ENCODE measurements around the gene RASSF5.
"Not testable (repeated sequence)": the region's sequence is repeated elsewhere in the genome, so short reads cannot be mapped to it uniquely, and the experiment has no call there.

RASSF5 gene

GRCh38 chr1:206570529-206570928 is 63.2 kb downstream of the RASSF5 start:
- no peak for DNase-seq

GRCh38 chr1:206572835-206573234 is 65.5 kb downstream of the RASSF5 start:
- DNase-seq = peak in 1 of 4 experiments; percentile 0

GRCh38 chr1:206573319-206573718 is 66.0 kb downstream of the RASSF5 start:
- peak; percentile 51 to 79 (median 70) for DNase-seq

- no peak for DNase-seq
These were observed 66.4 kb downstream of the RASSF5 start for GRCh38 chr1:206573762-206574161.

GRCh38 chr1:206575165-206575893 is 68.0 kb downstream of the RASSF5 start:
- peak; percentile 92 to 98 (median 94) for DNase-seq

- no peak for DNase-seq
These were observed 68.8 kb downstream of the RASSF5 start for GRCh38 chr1:206575894-206576737.

- DNase-seq = peak in 2 of 4 experiments; percentile 52 to 56
These were observed 70.3 kb downstream of the RASSF5 start for GRCh38 chr1:206577626-206578025.

GRCh38 chr1:206578068-206578977 is 71.0 kb downstream of the RASSF5 start:
- DNase-seq = peak in 1 of 4 experiments; percentile 54

- DNase-seq = no peak
These were observed 71.6 kb downstream of the RASSF5 start for GRCh38 chr1:206578978-206579374.

GRCh38 chr1:206579747-206580437 is 72.6 kb downstream of the RASSF5 start:
- DNase-seq = peak; percentile 96 to 99 (median 97)

GRCh38 chr1:206580438-206581113 is 73.2 kb downstream of the RASSF5 start:
- DNase-seq = no peak

- DNase-seq = not testable (repeated sequence)
These were observed 73.8 kb downstream of the RASSF5 start for GRCh38 chr1:206581114-206581497.

- peak; percentile 90 to 95 (median 92) for DNase-seq
These were observed 74.2 kb downstream of the RASSF5 start for GRCh38 chr1:206581571-206581981.

GRCh38 chr1:206582537-206582936 is 75.2 kb downstream of the RASSF5 start:
- DNase-seq = no peak

- peak in 3 of 4 experiments; percentile 52 to 59 (median 58) for DNase-seq
These were observed 75.8 kb downstream of the RASSF5 start for GRCh38 chr1:206582971-206583706.

- peak; percentile 88 to 93 (median 90) for DNase-seq
These were observed 76.6 kb downstream of the RASSF5 start for GRCh38 chr1:206583707-206584648.

GRCh38 chr1:206584683-206585082 is 77.4 kb downstream of the RASSF5 start:
- no peak for DNase-seq

GRCh38 chr1:206586501-206587445 is 79.4 kb downstream of the RASSF5 start:
- DNase-seq = no peak

All from suppressor macrophage (primary cell).